Measurements from ENCODE around the gene SPI1. TPM values are rescaled to one million over a fixed set of nuclear protein-coding genes. Genes with fewer than 3 reads are reported as not detected.

The SPI1 gene
- 10 to 100 TPM; 12.5 to 34.9 (median 15.2) TPM for total RNA-seq

GRCh38 chr11:47378010-47378835 is at the start of gene SPI1:
Gene SPI1, minus strand, starts transcription at chr11:47378547. Its CDS starts 194 bp downstream, at chr11:47378353.
- no peak within 1 kb of the TSS for H3K27ac ChIP-seq
- no peaks in the 10 kb centered on the region for H3K27me3 ChIP-seq
- TF ChIP-seq POLR2AphosphoS5 (IDR thresholded peaks at IDR 0.05), result no peak
- no peak for TF ChIP-seq CTCF (IDR thresholded peaks at IDR 0.05)
- no peak for TF ChIP-seq POLR2A (IDR thresholded peaks at IDR 0.05)
- no peaks in the 10 kb centered on the region for H3K9me3 ChIP-seq
- intact Hi-C loops (cut with DNase I; ENCODE audit: low total_unique reads), result no loop called here
- no peaks in the 10 kb centered on the region for H3K4me1 ChIP-seq
- peak within 1 kb of the TSS; percentile 24 to 51 (median 44) for H3K4me3 ChIP-seq
- no peaks in the 10 kb centered on the region for H3K36me3 ChIP-seq
- peak in 1 of 2 donors; percentile 28 for DNase-seq (ENCODE audit: low spot score in 2 of 2)

- DNase-seq (ENCODE audit: low spot score in 2 of 2), result peak; percentile 98 to 99
- TF ChIP-seq CTCF (IDR thresholded peaks at IDR 0.05) (no peak), POLR2A (IDR thresholded peaks at IDR 0.05) (peak; percentile 74), POLR2AphosphoS5 (IDR thresholded peaks at IDR 0.05) (peak; percentile 57 to 92 (median 78))
- no peaks in the 10 kb centered on the region for H3K27me3 ChIP-seq
- peak within 1 kb of the TSS; percentile 84 to 95 (median 91) for H3K4me3 ChIP-seq
- intact Hi-C loops (cut with DNase I; ENCODE audit: low total_unique reads), result no loop called here
- peak within 1 kb of the TSS; percentile 94 to 96 for H3K27ac ChIP-seq
- peaks cover 4 to 9% of the 10 kb centered on the region in 2 donors for H3K4me1 ChIP-seq
- no peaks in the 10 kb centered on the region for H3K36me3 ChIP-seq
- no peaks in the 10 kb centered on the region for H3K9me3 ChIP-seq
Observed at GRCh38 chr11:47426062-47426956, 48.0 kb upstream of the SPI1 start, which contains the start of gene PSMC3. Gene PSMC3, minus strand, starts transcription at chr11:47426439. Its CDS starts 160 bp downstream, at chr11:47426279.

GRCh38 chr11:47425611-47426010 is 47.3 kb upstream of the SPI1 start:
- H3K9me3 ChIP-seq, result no peaks in the 10 kb centered on the region
- H3K36me3 ChIP-seq, result no peaks in the 10 kb centered on the region
- H3K27ac ChIP-seq, result peak overlapping the region; percentile 94 to 96
- no peaks in the 10 kb centered on the region for H3K27me3 ChIP-seq
- H3K4me3 ChIP-seq, result peak overlapping the region; percentile 84 to 95 (median 91)
- no peak for DNase-seq (ENCODE audit: low spot score in 2 of 2)
- TF ChIP-seq POLR2AphosphoS5 (IDR thresholded peaks at IDR 0.05) (no peak), CTCF (IDR thresholded peaks at IDR 0.05) (no peak), POLR2A (IDR thresholded peaks at IDR 0.05) (no peak)
- peaks cover 4 to 9% of the 10 kb centered on the region in 2 donors for H3K4me1 ChIP-seq
- intact Hi-C loops (cut with DNase I; ENCODE audit: low total_unique reads), result no loop called here

- Histone ChIP-seq H3K9me3 (no peaks in the 10 kb centered on the region), H3K36me3 (peaks cover 10% of the 10 kb centered on the region), H3K27me3 (no peaks in the 10 kb centered on the region), H3K4me1 (peaks cover 4 to 11% of the 10 kb centered on the region in 2 donors), H3K27ac (peak overlapping the region in 1 of 2 donors; percentile 10), H3K4me3 (no peak overlapping the region)
- DNase-seq (ENCODE audit: low spot score in 2 of 2), result no peak
- TF ChIP-seq CTCF (IDR thresholded peaks at IDR 0.05), result no peak
- no peak for TF ChIP-seq POLR2A (IDR thresholded peaks at IDR 0.05)
- no peak for TF ChIP-seq POLR2AphosphoS5 (IDR thresholded peaks at IDR 0.05)
- intact Hi-C loops (cut with DNase I; ENCODE audit: low total_unique reads), result no loop called here
Observed at GRCh38 chr11:47418454-47419259, 40.3 kb upstream of the SPI1 start.

All from breast epithelium (tissue), 4 donors.